Activated naive CD4-positive, alpha-beta T cell treated with anti-CD3 and anti-CD28 coated beads, Interleukin-2, amount 50 U/mL, for 16 hours (primary cell): Measurements from ENCODE around the gene SYNGR1.
"Not testable (repeated sequence)": the region's sequence is repeated elsewhere in the genome, so short reads cannot be mapped to it uniquely, and the experiment has no call there.

Source experiments
- DNase-seq: peaks from one replicate; pipeline ENCODE4 v3.0.0-alpha.2; 2020

The SYNGR1 gene

DNA sequence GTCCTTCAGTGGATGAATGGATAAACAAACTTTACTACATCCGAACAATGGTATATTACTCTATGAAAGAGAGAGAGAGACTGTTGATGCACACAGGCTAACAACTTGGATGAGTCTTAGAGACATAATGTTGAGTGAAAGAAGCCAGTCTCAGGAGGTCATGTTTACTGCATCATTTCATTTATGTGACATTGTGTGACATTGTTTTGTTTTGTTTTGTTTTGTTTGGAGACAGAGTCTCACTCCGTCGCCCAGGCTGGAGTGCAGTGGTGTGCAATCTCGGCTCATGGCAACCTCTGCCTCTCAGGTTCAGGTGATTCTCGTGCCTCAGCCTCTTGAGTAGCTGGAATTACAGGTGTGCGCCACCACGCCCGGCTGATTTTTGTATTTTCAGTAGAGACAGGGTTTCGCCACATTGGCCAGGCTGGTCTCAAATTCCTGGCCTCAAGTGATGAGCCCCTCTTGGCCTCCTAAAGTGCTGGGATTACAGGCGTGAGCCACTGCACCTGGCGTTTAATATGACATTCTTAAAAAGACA, 62.1 kb downstream of the SYNGR1 start:
- DNase-seq = not testable (repeated sequence)

DNA sequence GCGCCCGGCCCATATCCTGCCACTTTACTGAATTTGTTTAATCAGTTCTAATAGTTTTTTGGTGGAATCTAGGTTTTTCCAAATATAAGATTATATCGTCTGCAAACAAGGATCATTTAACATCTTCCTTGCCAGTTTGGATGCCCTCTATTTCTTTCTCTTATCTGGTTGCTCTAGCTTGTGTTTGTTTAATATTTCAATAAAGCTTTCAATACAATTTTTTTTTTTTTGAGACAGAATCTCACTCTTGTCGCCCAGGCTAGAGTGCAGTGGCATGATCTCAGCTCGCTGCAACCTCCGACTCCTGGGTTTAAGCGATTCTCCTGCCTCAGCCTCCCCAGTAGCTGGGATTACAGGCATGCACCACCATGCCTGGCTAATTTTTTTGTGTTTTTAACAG, 63.4 kb downstream of the SYNGR1 start:
- DNase-seq = not testable (repeated sequence)

DNA sequence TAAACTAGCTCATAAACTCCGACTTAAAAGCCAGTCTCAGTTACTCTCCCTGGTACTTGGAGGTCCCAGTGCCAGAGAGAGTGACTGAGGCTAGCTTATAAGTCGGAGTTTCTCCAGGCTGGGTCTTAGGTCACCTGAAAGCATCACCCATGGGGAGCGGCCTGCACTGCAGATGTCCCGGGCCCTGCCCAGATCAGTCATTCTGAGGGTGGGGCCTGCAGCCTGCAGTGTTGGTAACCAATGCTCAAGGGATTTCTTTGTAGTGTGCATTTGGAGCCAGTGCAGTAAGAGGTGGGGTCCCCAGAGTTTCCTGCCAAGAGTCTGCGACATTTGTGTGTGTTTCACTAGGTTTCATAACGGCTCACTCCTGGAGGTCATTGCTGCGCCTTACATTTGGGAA, 64.6 kb downstream of the SYNGR1 start:
- DNase-seq = no peak

DNA sequence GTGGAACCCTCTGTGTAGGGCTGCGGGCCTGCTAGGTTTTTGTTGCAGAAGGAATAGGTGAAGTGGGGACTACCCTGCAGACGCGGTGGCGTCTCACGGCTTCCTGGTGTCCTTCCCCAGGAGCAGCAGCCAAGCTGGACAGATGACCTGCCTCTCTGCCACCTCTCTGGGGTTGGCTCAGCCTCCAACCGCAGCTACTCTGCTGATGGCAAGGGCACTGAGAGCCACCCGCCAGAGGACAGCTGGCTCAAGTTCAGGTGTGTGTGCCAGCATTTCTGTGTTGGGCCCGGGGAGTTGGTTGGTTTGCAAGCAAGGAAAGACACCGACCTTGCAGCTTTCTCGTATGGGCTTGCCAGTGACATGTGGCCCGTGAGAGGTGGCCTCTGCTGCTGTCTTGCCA, 65.1 kb downstream of the SYNGR1 start:
- DNase-seq = no peak

DNA sequence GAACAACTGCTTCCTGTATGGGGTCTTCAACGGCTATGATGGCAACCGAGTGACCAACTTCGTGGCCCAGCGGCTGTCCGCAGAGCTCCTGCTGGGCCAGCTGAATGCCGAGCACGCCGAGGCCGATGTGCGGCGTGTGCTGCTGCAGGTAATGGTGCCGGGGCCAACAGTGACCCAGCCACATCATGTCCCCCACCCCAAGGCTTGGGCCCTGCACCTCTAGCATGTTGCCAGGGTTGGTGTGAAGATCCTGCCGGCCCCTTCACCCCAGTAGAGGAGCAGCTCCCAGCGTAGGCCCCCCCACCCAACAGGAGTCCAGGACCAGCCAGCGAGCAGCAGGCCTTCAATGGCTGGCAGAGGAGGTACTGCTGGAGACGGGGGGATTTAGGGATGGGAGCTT, 65.7 kb downstream of the SYNGR1 start:
- DNase-seq = no peak

DNA sequence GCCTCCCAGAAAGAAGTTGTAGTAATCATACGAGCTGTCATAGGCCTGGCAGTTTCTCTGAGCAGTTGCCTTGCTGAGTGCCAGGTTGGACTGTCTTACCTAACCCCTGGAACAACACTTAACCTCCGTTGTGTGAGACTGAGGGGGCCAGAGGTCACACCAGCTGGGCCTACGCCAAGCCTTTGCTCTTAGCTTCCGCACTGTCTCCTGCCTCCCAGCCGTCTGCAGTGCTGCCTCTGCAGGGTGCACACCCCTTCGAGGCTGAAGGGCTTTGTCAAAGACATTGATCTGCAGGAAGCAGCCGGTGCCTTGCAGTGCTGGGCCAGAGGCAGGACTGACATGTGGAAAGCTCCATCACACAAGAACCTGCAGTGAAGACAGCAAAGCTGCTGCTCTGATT, 66.5 kb downstream of the SYNGR1 start:
- DNase-seq = no peak

DNA sequence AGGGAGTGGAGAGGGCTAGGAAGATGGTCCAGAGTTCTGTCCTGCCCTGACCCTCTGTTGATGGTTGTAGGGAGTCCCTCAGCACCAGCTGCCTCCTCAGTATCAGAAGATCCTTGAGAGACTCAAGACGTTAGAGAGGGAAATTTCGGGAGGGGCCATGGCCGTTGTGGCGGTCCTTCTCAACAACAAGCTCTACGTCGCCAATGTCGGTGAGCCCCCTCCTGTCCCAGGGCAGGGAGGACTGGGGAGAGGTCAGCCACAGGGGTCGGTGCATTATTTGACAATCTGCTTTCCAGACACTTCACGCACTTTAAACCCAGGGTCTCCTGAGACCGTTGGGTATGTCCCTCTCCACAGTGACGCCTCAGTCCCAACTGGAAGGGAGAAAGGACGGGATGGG, 67.8 kb downstream of the SYNGR1 start:
- no peak for DNase-seq

DNA sequence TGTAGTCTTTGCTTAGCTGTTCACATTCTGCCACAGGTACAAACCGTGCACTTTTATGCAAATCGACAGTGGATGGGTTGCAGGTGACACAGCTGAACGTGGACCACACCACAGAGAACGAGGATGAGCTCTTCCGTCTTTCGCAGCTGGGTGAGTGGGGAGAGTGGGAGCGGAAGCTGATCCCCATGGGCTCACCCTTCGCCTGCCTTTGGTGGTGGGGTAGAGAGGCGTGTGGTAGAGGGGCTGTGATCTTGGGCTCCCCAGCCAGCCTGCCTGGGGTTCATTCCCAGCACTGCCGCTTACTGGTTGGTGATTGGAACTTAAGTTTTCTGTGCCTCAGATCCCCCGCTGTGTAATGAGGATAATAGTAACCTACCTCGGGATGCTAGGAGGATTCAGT, 68.9 kb downstream of the SYNGR1 start:
- no peak for DNase-seq

DNA sequence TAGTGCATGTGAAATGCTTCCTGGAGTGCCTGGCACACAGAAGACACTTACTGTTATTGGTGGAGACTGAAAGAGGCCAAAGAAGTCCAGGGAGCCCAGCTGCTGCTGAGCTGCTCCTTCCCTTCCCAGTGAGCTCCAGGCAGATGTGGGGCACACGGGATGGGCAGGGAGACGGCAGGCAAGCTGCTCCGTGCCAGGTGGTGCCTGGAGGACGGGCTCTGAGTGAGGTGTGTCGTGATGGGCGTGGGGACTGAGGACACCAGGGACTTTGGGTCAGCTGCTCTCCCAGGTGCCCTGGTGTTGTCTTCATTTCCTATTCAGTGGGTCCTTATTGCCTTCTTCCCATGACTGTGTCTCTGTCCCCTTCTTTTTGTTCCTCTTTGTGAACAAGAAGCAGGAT, 69.3 kb downstream of the SYNGR1 start:
- no peak for DNase-seq

DNA sequence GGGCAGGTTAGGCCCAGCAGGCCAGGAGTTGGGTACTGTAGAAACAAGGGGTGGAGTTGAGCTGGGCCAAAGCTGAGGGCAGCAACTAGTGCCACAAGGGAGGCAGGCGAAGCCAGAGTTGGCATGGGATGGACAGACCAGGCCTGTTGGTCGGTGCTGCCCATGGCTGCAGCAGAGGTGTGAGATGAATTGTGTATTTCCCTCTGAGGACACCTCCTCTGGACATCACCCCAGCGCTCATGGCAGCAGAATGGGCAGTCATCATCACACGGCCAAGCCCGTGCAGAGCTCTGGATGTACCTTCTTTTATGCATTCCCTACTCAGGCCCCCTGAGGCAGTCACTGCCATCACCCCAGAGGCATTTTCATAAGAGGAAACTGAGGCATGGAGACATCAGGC, 70.1 kb downstream of the SYNGR1 start:
- DNase-seq = no peak

DNA sequence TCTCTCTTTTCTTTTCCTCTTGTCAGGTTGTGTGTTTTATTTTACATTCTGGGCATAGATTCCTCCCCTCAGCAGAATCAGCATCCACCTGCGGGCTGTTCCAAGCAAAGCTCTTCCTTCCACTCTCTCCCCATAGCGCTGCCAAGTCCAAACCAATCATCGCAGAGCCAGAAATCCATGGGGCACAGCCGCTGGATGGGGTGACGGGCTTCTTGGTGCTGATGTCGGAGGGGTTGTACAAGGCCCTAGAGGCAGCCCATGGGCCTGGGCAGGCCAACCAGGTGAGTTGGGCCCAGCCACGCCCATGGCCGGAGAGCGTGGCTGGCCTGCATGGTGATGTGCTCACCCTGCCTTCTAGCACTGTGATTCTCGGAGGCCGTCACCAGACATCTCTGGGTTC, 71.9 kb downstream of the SYNGR1 start:
- no peak for DNase-seq

DNA sequence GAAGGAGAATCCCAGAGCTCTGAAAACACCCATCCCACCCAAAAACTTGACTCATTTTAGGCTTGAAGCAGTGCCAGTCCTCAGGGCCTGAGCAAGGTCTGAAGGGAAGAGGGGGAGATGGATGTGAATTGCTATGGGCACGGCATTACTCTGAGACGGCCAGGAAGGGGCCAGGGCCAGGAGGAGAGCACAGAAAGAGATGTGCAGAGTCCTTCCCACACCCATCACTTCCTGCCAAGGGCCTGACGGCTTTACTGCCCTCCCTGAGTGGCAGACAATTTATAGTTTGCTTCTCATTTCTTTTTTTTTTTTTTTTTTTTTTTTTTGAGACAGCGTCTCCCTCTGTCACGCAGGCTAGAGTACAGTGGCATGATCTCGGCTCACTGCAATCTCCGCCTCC, 72.3 kb downstream of the SYNGR1 start:
- no peak for DNase-seq

DNA sequence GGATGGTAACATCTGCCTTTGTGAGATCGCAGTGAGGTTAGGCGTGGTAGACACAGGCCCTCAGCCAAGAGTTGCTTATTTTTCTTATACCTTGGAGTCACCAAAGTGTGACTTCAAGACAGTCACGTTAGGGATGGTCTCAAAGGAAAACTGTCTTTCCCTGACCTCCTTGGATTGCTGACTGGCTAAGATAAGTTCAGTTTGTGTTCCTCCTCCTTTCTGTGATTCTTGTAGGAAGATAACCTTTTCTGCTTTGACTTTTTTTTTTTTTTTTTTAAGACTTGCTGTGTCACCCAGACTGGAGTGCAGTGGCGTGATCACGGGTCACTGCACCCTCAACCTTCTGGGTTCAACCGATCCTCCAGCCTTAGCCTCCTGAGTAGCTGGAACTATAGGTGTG, 72.9 kb downstream of the SYNGR1 start:
- DNase-seq = no peak

DNA sequence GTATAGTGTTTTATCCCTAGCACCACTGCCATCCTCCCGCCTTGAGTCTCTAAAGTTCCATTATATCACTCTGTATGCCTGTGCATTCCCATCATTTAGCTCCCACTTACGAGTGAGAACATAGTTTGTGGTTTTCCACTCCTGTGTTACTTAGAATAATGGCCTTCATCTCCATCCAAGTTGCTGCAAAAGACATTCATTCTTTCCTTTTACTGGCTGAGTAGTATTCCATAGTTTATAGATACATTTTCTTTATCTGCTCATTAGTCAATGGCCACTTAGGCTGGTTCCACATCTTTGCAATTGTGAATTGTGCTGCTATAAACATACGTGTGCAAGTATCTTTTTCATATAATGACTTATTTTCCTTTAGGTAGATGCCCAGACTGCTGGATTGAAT, 74.2 kb downstream of the SYNGR1 start:
- DNase-seq = no peak

DNA sequence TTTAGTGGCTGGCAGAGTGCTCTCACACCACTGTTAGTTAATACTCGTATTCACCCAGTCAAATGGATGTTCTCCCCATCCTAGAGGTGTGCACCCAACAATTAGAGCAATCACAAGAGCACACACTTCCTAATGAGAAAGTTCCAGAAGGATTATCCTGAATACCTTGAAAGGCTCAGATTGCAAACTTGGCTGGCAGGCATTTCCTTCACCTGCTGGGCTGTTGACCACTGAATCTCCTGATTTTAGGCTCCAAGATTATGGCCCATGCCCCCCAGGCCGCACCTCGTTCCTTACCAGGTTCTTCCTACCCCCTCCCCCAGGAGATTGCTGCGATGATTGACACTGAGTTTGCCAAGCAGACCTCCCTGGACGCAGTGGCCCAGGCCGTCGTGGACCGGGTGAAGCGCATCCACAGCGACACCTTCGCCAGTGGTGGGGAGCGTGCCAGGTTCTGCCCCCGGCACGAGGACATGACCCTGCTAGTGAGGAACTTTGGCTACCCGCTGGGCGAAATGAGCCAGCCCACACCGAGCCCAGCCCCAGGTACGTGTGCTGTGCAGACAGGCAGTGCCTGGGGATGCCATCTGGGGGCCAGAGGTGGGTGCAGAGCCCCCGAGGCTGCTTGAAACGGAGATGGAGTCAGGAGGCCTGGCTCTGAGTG, 76.7 kb downstream of the SYNGR1 start:
- no peak for DNase-seq

DNA sequence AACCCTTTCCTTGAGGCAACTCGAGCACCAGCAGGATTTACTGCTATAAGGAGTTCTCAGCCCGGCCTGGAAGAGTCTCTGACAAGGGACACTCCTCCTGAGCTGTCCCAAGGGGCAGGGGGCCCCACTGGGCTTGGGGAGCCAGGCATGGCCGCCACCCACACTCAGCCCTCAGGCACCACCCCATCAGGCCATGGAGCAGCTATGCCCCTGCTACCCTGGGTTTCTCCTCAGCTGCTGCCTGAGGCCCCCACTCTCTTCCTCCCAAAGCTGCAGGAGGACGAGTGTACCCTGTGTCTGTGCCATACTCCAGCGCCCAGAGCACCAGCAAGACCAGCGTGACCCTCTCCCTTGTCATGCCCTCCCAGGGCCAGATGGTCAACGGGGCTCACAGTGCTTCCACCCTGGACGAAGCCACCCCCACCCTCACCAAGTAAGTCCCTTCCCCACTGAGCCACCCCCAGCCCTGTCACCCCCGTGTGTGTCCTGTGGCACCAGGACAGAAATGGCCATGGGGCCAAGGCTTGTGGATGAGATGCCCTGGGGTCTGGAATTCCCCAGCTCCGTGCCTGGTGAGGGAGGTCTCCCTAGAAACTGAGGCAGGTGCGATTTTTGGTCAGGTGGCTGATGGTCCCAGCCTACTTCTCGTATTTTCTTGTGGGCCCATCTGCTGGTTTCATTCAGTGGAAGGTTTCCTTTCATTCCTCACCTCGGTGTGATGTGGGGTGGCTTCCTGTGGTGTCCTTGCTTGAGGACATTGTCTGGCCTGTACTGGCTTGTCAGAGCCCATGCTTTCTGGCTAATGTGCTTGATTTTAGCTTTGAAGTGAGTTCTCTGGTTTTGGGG, 78.2 kb downstream of the SYNGR1 start:
- DNase-seq = no peak

DNA sequence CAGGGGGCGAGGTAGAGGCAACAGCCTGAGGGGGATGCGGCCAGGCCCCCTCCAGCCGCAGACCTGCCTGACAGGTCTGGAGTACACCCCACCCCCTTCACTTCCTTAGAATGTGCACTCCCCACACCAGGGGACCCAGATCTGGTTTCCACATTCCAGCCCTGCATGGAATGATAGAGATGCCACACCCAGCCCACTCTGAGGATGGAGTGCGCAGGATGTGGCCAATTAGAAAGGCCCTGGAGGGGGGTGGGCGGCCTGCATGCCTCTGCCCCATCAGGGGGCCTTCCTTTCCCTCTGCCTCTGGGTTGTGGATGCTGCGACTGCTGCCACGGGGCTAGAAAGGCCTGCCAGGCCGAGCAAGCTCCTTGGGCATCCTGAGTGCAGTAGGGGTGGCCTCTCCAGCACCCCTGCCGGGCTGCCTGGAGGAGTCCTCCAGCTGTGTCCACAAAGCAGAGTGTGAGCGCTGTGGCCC, 78.8 kb downstream of the SYNGR1 start:
- DNase-seq = no peak

DNA sequence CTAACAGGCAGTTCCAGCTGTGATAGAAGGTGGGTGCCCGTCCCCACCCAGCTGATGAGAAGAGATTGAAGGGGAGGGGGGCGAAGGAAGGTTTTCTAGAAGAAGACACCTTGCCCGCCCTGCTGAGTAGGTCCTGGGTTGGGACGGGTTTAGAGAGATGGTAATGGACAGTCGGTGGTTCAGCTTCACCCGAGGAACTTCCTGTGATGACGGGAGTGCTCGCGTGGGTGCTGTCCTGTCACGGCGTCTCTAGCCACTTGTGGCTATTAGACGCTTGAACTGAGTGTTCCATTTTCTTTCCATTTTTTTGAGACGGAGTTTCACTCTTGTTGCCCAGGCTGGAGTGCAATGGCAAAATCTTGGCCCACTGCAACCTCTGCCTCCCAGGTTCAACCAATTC, 79.4 kb downstream of the SYNGR1 start:
- no peak for DNase-seq

DNA sequence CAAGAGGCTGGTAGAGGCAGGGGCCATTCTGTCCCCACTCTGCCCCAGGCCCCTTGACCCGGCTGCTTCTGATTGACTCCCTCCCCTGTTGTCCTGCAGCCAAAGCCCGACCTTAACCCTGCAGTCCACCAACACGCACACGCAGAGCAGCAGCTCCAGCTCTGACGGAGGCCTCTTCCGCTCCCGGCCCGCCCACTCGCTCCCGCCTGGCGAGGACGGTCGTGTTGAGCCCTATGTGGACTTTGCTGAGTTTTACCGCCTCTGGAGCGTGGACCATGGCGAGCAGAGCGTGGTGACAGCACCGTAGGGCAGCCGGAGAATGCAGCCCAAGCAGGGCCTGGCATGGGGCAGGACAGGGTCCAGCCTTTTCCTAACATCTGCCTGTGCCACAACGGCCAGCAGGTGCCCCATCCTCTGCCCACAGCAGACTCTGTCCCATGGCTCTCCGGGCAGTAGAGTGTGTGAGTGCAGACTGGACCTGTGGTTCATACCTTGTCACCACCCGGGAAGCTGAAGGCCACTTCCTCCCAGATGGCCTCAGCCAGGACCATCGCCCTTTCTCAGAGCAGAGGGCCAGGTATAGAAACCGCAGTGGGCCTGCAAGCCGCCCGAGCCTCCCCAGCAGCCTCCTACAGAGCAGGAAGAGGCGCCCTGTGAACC, 80.3 kb downstream of the SYNGR1 start:
- no peak for DNase-seq

DNA sequence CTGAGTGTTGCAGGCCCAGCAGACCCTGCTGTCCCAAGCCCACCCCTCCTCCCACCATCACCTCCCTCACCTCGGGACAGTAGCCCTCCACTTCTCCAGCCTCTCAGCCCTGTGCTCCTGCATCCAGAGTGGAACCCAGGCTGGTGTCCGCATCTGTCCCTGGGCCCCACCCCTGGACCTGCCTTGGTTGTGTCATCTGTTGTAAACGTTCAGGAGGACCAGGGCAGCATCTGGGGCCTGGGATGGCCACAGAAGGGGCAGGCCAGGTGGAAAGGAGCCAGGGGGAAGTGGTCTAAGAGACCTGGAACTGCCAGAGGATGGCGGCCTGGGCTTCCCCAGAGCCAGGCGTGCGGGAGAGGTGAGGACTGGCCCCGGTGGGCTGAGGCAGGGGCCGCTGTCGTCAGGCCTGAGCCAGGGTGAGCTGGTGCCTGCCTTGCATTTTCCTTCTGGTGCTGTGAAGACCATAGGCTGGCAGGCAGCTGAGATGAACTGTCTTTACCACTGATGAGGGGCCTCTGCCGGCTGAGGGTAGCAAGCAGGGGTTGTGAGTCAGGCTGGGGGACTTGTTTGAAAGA, 80.9 kb downstream of the SYNGR1 start:
- DNase-seq = no peak

DNA sequence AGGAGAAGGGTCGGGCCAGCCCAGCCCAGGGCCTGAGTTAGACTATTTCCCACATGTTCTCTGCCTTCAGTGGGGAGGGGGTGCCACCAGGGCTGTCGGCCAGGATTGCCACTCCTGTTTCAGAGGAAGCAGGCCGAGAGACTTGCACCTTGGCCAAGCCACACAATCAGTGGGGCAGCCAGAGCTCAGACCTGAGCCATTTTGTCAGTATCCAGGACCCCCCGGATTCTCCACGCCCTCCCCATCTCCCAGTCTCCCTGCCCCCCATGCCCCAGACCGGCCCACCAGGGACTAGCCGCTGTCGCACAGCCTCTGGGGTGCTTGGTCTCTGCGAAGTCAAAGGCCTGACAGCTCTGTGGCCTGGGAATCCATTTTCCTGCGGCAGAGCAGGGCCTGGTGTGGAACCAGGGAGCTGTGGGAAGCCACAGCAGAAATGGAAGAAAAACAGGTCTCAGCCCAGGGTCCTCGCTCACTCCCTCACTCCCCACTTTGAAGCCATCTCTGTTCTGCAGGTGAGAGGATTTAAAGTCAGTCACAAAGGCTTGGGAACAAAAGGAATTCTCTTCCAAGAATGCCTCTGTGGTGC, 81.5 kb downstream of the SYNGR1 start:
- no peak for DNase-seq

DNA sequence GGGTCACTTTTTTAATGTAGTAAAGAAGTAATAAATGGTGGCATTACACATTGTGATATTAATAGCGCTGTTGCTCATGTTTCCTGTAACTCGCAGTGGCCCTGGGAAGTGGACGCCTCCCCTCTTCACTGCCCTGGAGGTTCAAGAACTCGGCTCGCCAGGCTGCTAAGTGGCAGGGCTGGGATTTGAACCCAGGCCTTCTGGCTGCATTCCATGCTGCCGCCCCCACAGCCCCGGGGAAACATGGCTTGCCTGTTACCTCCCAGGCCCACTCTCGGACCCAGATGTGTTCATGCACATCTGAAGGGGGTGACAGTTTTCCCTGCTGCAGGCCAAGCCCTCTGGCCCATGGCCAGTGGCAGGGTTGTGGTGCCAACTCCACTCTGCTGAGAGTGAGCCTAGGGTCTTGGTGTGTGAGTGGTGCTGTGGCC, 82.0 kb downstream of the SYNGR1 start:
- DNase-seq = no peak

DNA sequence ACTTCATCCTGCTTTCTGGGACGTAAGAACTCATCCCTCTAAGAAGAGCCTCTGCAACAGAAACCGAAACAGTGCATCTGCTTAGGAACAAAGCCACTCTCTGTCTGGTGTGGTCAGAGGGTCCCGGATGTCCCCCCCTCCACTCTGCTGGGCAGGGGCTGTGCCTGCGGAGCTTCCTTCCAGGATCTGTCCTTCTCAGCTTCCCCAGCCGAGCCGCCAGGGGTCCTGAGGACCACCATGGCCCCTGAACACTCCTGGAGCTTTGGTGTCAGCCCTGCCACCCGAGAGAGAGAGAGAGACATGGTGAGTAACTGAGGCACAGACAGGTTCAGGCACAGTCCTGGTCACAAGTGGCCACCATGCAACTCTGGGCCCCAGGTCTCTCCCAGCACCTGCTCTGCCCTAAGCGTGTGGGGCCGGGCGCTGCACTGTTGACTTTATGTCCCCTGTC, 82.6 kb downstream of the SYNGR1 start:
- DNase-seq = no peak
